Measurements from ENCODE around the gene SLCO3A1. TPM values are rescaled to one million over a fixed set of nuclear protein-coding genes. Genes with fewer than 3 reads are reported as not detected.

Gene SLCO3A1
- total RNA-seq, 1 experiment from 2014 or later = not detected

DNA sequence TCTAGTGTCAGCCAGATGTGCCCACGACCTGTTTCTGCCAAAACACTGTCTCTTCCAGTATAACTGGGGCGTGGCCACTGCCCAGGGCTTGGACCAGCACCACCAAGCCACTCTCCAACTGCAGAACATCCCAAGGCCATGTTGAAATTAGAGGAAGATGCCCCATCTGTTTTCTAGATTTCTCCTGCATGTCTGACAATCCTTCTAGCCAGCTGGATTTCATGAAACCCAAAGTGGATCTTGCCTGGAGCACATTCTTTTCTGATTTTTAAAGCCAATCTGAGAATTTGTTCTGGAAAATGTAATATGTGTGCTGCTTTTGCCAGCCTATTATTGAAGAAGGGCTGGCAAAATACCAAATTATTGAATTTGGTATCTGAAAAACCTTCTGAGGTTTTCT lies 182.5 kb downstream of the SLCO3A1 start:
- Histone ChIP-seq H3K36me3 (no peaks in the 10 kb centered on the region), H3K4me3 (no peak overlapping the region), H3K27me3 (replicated peaks) (no peaks in the 10 kb centered on the region), H3K9me3 (replicated peaks) (no peaks in the 10 kb centered on the region), H3K27ac (no peak overlapping the region), H3K4me1 (replicated peaks) (no peaks in the 10 kb centered on the region)
- no peak for DNase-seq (ENCODE audit: low read depth in 1 of 2, low spot score in 2 of 2)

- H3K4me1 ChIP-seq (replicated peaks) = no peaks in the 10 kb centered on the region
- no peaks in the 10 kb centered on the region for H3K27me3 ChIP-seq (replicated peaks)
- no peak overlapping the region for H3K4me3 ChIP-seq
- no peaks in the 10 kb centered on the region for H3K9me3 ChIP-seq (replicated peaks)
- DNase-seq (ENCODE audit: low read depth in 1 of 2, low spot score in 2 of 2) = no peak
- no peaks in the 10 kb centered on the region for H3K36me3 ChIP-seq
- no peak overlapping the region for H3K27ac ChIP-seq
Measured at GRCh38 chr15:92037491-92037890, 184.0 kb downstream of the SLCO3A1 start.

- Histone ChIP-seq H3K9me3 (replicated peaks) (no peaks in the 10 kb centered on the region), H3K27me3 (replicated peaks) (no peaks in the 10 kb centered on the region), H3K27ac (no peak overlapping the region), H3K36me3 (no peaks in the 10 kb centered on the region), H3K4me1 (replicated peaks) (no peaks in the 10 kb centered on the region), H3K4me3 (no peak overlapping the region)
- no peak for DNase-seq (ENCODE audit: low read depth in 1 of 2, low spot score in 2 of 2)
Measured at GRCh38 chr15:92040350-92040749, 186.8 kb downstream of the SLCO3A1 start.

DNA sequence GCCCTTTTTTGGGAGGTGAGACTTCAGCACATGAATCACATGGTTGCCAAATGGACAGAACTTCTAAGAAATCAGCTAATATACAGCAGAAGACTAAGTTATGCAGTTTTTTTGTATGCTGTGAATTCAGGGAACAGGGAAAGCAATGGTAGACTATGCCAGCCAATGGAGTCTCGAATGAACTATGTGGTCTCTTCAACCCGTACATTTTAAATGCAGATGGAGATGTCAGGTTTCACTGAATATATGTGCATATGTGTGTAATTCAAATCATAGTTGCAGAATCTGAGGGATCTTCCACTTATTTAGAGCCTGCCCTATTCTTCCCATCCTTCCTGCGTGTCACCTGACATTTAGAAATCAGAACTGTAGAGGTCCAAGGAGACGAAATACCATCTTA lies 187.9 kb downstream of the SLCO3A1 start:
- H3K4me3 ChIP-seq = no peak overlapping the region

GRCh38 chr15:92043283-92043682 lies 189.8 kb downstream of the SLCO3A1 start:
- H3K4me3 ChIP-seq = no peak overlapping the region
- no peak overlapping the region for H3K27ac ChIP-seq
- no peak for DNase-seq (ENCODE audit: low read depth in 1 of 2, low spot score in 2 of 2)
- no peaks in the 10 kb centered on the region for H3K36me3 ChIP-seq
- H3K9me3 ChIP-seq (replicated peaks) = no peaks in the 10 kb centered on the region
- no peaks in the 10 kb centered on the region for H3K4me1 ChIP-seq (replicated peaks)
- H3K27me3 ChIP-seq (replicated peaks) = no peaks in the 10 kb centered on the region

More for the DNA sequence above, 187.9 kb downstream of the SLCO3A1 start:
- Histone ChIP-seq H3K9me3 (replicated peaks) (no peaks in the 10 kb centered on the region), H3K27ac (no peak overlapping the region), H3K36me3 (no peaks in the 10 kb centered on the region), H3K27me3 (replicated peaks) (no peaks in the 10 kb centered on the region), H3K4me1 (replicated peaks) (no peaks in the 10 kb centered on the region)
- no peak for DNase-seq (ENCODE audit: low read depth in 1 of 2, low spot score in 2 of 2)

- no peak for DNase-seq (ENCODE audit: low read depth in 1 of 2, low spot score in 2 of 2)
- H3K27me3 ChIP-seq (replicated peaks) = no peaks in the 10 kb centered on the region
Measured at GRCh38 chr15:92044203-92044909, 190.8 kb downstream of the SLCO3A1 start.

GRCh38 chr15:92047900-92048299 lies 194.4 kb downstream of the SLCO3A1 start:
- H3K4me1 ChIP-seq (replicated peaks) = no peaks in the 10 kb centered on the region
- no peak for DNase-seq (ENCODE audit: low read depth in 1 of 2, low spot score in 2 of 2)
- no peaks in the 10 kb centered on the region for H3K36me3 ChIP-seq
- H3K27me3 ChIP-seq (replicated peaks) = no peaks in the 10 kb centered on the region
- H3K4me3 ChIP-seq = no peak overlapping the region
- no peak overlapping the region for H3K27ac ChIP-seq
- no peaks in the 10 kb centered on the region for H3K9me3 ChIP-seq (replicated peaks)

More at GRCh38 chr15:92044203-92044909, 190.8 kb downstream of the SLCO3A1 start:
- Histone ChIP-seq H3K4me1 (replicated peaks) (no peaks in the 10 kb centered on the region), H3K36me3 (no peaks in the 10 kb centered on the region), H3K27ac (no peak overlapping the region), H3K9me3 (replicated peaks) (no peaks in the 10 kb centered on the region), H3K4me3 (no peak overlapping the region)

GRCh38 chr15:92048739-92049138 lies 195.2 kb downstream of the SLCO3A1 start:
- Histone ChIP-seq H3K4me1 (replicated peaks) (no peaks in the 10 kb centered on the region), H3K4me3 (no peak overlapping the region), H3K9me3 (replicated peaks) (no peaks in the 10 kb centered on the region), H3K27ac (no peak overlapping the region), H3K27me3 (replicated peaks) (no peaks in the 10 kb centered on the region), H3K36me3 (no peaks in the 10 kb centered on the region)
- DNase-seq (ENCODE audit: low read depth in 1 of 2, low spot score in 2 of 2) = no peak

DNA sequence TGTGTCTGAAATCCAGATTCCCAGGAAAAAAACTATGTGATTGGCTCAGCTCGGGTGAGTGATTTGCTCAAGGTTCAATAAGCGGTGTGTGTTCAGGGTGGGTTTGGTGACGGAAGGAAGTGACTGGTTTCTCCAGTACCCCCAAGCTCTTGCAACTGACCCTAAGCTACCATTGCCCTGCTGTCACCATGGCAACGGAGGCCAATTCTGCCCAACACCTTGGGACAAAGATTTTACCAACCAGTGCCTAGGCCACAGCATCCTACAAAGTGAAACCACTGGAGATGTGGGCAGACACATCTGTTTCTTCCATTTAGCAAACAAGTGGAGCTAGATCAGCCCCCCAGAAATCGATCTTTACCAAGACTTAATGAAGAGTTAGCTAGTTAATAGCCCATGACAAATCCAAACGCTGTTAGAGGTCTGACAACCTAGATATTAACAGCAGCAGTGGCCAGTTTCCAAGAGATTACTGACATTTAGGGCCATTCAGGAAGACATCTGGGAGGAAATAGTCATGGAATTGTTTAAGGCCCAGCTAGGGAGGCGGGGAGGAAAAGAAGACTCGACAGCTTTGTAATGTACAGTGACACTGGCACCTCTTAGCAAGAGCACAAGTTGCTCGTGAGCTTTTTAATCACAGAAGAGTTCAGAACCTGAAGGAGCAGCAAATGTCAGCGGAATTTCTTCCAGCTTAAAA lies 195.9 kb downstream of the SLCO3A1 start:
- Histone ChIP-seq H3K4me1 (replicated peaks) (no peaks in the 10 kb centered on the region), H3K36me3 (no peaks in the 10 kb centered on the region), H3K27ac (no peak overlapping the region), H3K4me3 (no peak overlapping the region), H3K9me3 (replicated peaks) (no peaks in the 10 kb centered on the region), H3K27me3 (replicated peaks) (no peaks in the 10 kb centered on the region)
- DNase-seq (ENCODE audit: low read depth in 1 of 2, low spot score in 2 of 2) = no peak

DNA sequence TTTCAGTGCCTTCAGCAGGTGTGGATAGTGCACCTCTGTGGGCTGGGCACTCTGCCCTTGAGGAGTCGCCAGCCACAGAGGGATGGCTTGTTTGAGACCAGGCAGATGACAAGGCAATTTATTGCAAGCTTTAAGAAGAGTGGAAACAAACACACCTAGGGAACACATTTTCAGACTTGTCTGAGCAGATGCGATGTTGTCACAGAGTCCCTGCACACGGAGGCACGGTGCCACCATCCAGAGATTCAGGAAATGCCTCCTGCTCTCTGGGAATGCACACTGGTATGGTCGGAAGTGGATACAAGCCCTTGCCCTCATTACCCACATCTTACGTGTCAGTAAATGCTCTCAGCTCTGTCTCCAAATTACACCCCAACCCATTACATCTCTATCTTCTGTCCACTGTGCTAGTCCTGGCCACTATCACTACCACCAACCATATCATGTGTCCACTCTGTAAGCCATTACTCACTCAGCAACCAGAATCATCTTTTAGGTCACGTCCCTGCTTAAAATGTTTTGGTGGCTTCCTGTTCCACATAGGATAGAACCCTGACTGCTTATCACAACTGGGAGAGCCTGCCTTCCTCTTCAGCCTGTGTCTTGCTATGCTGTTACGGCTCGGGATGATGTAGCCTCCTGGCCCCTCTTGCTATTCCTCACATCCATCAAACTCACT lies 196.9 kb downstream of the SLCO3A1 start:
- no peaks in the 10 kb centered on the region for H3K4me1 ChIP-seq (replicated peaks)
- H3K36me3 ChIP-seq = no peaks in the 10 kb centered on the region
- DNase-seq (ENCODE audit: low read depth in 1 of 2, low spot score in 2 of 2) = no peak
- no peaks in the 10 kb centered on the region for H3K9me3 ChIP-seq (replicated peaks)
- no peak overlapping the region for H3K4me3 ChIP-seq
- H3K27ac ChIP-seq = no peak overlapping the region
- H3K27me3 ChIP-seq (replicated peaks) = no peaks in the 10 kb centered on the region

- Histone ChIP-seq H3K9me3 (replicated peaks) (no peaks in the 10 kb centered on the region), H3K36me3 (no peaks in the 10 kb centered on the region), H3K27me3 (replicated peaks) (no peaks in the 10 kb centered on the region), H3K27ac (no peak overlapping the region), H3K4me3 (no peak overlapping the region), H3K4me1 (replicated peaks) (no peaks in the 10 kb centered on the region)
- no peak for DNase-seq (ENCODE audit: low read depth in 1 of 2, low spot score in 2 of 2)
Measured at GRCh38 chr15:92051716-92052115, 198.2 kb downstream of the SLCO3A1 start.

GRCh38 chr15:92053753-92054316 lies 200.3 kb downstream of the SLCO3A1 start:
- no peaks in the 10 kb centered on the region for H3K36me3 ChIP-seq

DNA sequence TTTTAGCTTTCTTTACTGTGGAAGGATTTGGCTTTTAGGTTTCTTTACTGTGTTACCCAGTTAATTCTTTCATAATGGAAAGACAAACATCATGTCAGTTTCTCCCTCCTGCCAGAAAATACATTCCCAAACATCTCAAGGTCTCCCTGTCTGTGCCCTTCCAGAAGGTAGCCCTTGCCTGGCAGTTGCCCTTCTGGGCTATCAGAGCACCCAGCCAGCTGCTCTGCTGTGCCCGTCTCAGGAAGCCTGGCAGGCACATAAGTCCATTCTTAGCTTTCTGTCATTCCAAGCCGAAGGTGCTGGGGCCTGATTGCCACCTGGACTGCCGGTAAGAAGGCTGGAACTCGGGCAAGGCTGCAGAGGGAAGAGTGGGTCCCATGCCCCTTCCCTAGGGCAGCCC lies 203.4 kb downstream of the SLCO3A1 start:
- Histone ChIP-seq H3K4me1 (replicated peaks) (no peaks in the 10 kb centered on the region), H3K36me3 (no peaks in the 10 kb centered on the region), H3K9me3 (replicated peaks) (no peaks in the 10 kb centered on the region), H3K27me3 (replicated peaks) (no peaks in the 10 kb centered on the region), H3K27ac (no peak overlapping the region), H3K4me3 (no peak overlapping the region)
- no peak for DNase-seq (ENCODE audit: low read depth in 1 of 2, low spot score in 2 of 2)

More at GRCh38 chr15:92053753-92054316, 200.3 kb downstream of the SLCO3A1 start:
- Histone ChIP-seq H3K4me3 (no peak overlapping the region), H3K9me3 (replicated peaks) (no peaks in the 10 kb centered on the region), H3K27me3 (replicated peaks) (no peaks in the 10 kb centered on the region), H3K27ac (no peak overlapping the region), H3K4me1 (replicated peaks) (no peaks in the 10 kb centered on the region)
- DNase-seq (ENCODE audit: low read depth in 1 of 2, low spot score in 2 of 2) = no peak
